Panc1 (cell line): ENCODE results near the gene ACCS. TPM values are rescaled to one million over a fixed set of nuclear protein-coding genes. Genes with fewer than 3 reads are reported as not detected.

Source experiments
- ATAC-seq: fragments of 200-7000 bp; cut with Tn5 transposase; 2 replicates; pipeline ENCODE4 v1.9.1; 2020; ENCODE audit warnings: mild to moderate bottlenecking, moderate library complexity
- BruUV-seq: library from RNA; stranded (reverse); fragments of 400-500 nt; replicated peaks from 2 replicates; lab custom pipeline; 2021; lab: Mats Ljungman, UMichigan
- CTCF ChIA-PET: fragments of 300-600 bp; sonication (Branson Sonifier 250); formaldehyde crosslinking; loops from one replicate; lab custom pipeline; 2022; ENCODE audit warnings: antibody characterized with exemption; lab: Charles Lee
- POLR2A ChIA-PET: fragments of 300-600 bp; sonication (Branson Sonifier 250); formaldehyde crosslinking; loops from one replicate; lab custom pipeline; 2022; ENCODE audit warnings: antibody characterized with exemption; lab: Charles Lee
- DNase-seq: peaks from one replicate; pipeline ENCODE4 v3.0.0-alpha.2; 2010; ENCODE audit warnings: low read depth, low spot score
- H3K27ac ChIP-seq: 2 replicates; pipeline ENCODE4 v1.5.1; 2011; ENCODE audit warnings: mild to moderate bottlenecking, low read length, inconsistent platforms
- H3K27me3 ChIP-seq: fragments of 200-500 bp; sonication (Bioruptor generic); 2 replicates; pipeline ENCODE4 v1.6.0; 2014; ENCODE audit warnings: low read length, inconsistent platforms; ENCODE audit not compliant: control insufficient read depth, insufficient read depth
- H3K36me3 ChIP-seq: fragments of 200-500 bp; sonication (Bioruptor generic); 2 replicates; pipeline ENCODE4 v1.5.1; 2014; ENCODE audit warnings: inconsistent platforms, mild to moderate bottlenecking, low read length, moderate library complexity; ENCODE audit not compliant: control insufficient read depth, insufficient read depth
- H3K4me1 ChIP-seq: 2 replicates; pipeline ENCODE4 v1.5.1; 2011; ENCODE audit warnings: inconsistent platforms, mild to moderate bottlenecking, low read length, moderate library complexity; ENCODE audit not compliant: control insufficient read depth, insufficient read depth
- H3K4me3 ChIP-seq, 2 experiments: 2 replicates each; pipeline ENCODE4 v1.5.1; 2011 to 2012; ENCODE audit warnings: low read depth in 2 of 2, low read length in 2 of 2, mild to moderate bottlenecking in 2 of 2, inconsistent platforms in 1 of 2, moderate library complexity in 1 of 2
- H3K9me3 ChIP-seq: fragments of 200-500 bp; sonication (Bioruptor generic); 2 replicates; pipeline ENCODE4 v1.5.1; 2014; ENCODE audit warnings: low read depth, mild to moderate bottlenecking, inconsistent platforms, low read length, moderate library complexity; ENCODE audit not compliant: control insufficient read depth, insufficient read depth
- POLR2AphosphoS5 ChIP-seq: IDR thresholded peaks from 2 replicates; pipeline ENCODE4 v1.6.1; 2012; ENCODE audit warnings: mild to moderate bottlenecking, low read depth, low read length, moderate library complexity
- SIN3A ChIP-seq: IDR thresholded peaks from 2 replicates; pipeline ENCODE4 v1.6.1; 2012; ENCODE audit warnings: low read depth, mild to moderate bottlenecking, low read length, moderate library complexity, borderline replicate concordance; ENCODE audit not compliant: insufficient read depth
- TCF7L2 ChIP-seq: IDR thresholded peaks from 2 replicates; pipeline ENCODE4 v1.6.1; 2011; ENCODE audit warnings: mild to moderate bottlenecking, low read depth, low read length, inconsistent platforms
- in situ Hi-C: cut with HindIII; loops from 2 replicates; pipeline ENCODE4 v1.10.0; 2016; ENCODE audit warnings: low sequenced_read_pairs, low pct_unique_long_range_greater_than_20kb
- intact Hi-C: fragments of 100-400 bp; cut with micrococcal nuclease; formaldehyde crosslinking; loops from one replicate; pipeline ENCODE4 v1.10.0; 2022; ENCODE audit not compliant: unreplicated experiment
- total RNA-seq: library from RNA; stranded (reverse); gene quantifications from one replicate; pipeline ENCODE4 v1.2.1, GENCODE V29; 2021; ENCODE audit not compliant: unreplicated experiment
- TF ChIP-seq, protein P1 (sequence below), 2 experiments: IDR thresholded peaks; 2 replicates each; pipeline ENCODE4 v1.6.1; 2011 to 2012; ENCODE audit warnings: low read depth in 2 of 2, control low read depth in 1 of 2, low read length in 1 of 2, mild to moderate bottlenecking in 1 of 2, moderate library complexity in 1 of 2; ENCODE audit not compliant: insufficient read depth in 1 of 2
- TF ChIP-seq, protein P2 (sequence below): fragments of 450-650 bp; IDR thresholded peaks from 2 replicates; pipeline ENCODE4 v1.5.1; 2017; ENCODE audit warnings: mild to moderate bottlenecking

The ACCS gene
- total RNA-seq, 1 experiment from 2014 or later = 38.0 TPM

DNA sequence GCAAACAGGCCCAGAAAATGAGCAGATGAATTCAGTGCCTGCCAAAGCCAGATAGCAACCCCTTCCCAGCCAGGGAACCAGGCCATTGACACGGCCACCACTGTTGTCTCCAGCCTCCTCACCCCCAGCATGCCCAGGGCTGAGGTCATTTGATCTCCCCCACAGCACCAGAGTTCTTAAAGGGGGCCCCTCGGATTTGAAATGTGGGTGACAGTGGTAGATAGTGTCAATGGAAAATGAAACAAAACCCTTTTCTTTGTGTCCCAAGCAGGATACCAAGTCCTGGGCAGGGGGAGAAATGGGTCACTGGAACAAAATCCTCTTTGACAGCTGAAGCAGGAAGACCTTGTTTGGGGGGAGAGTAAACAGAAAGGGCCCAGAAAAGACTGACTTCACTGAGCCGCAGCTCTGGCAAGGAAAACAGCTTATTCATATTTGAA is 32.6 kb upstream of the ACCS start:
- TF ChIP-seq, protein P1, sequence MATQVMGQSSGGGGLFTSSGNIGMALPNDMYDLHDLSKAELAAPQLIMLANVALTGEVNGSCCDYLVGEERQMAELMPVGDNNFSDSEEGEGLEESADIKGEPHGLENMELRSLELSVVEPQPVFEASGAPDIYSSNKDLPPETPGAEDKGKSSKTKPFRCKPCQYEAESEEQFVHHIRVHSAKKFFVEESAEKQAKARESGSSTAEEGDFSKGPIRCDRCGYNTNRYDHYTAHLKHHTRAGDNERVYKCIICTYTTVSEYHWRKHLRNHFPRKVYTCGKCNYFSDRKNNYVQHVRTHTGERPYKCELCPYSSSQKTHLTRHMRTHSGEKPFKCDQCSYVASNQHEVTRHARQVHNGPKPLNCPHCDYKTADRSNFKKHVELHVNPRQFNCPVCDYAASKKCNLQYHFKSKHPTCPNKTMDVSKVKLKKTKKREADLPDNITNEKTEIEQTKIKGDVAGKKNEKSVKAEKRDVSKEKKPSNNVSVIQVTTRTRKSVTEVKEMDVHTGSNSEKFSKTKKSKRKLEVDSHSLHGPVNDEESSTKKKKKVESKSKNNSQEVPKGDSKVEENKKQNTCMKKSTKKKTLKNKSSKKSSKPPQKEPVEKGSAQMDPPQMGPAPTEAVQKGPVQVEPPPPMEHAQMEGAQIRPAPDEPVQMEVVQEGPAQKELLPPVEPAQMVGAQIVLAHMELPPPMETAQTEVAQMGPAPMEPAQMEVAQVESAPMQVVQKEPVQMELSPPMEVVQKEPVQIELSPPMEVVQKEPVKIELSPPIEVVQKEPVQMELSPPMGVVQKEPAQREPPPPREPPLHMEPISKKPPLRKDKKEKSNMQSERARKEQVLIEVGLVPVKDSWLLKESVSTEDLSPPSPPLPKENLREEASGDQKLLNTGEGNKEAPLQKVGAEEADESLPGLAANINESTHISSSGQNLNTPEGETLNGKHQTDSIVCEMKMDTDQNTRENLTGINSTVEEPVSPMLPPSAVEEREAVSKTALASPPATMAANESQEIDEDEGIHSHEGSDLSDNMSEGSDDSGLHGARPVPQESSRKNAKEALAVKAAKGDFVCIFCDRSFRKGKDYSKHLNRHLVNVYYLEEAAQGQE (IDR thresholded peaks at IDR 0.05; ENCODE audit: insufficient read depth in 1 of 2, low read depth in 2 of 2, low read length in 1 of 2) = no peak
- TF ChIP-seq SIN3A (no peak), POLR2AphosphoS5 (no peak), TCF7L2 (no peak)
- TF ChIP-seq, protein P2, sequence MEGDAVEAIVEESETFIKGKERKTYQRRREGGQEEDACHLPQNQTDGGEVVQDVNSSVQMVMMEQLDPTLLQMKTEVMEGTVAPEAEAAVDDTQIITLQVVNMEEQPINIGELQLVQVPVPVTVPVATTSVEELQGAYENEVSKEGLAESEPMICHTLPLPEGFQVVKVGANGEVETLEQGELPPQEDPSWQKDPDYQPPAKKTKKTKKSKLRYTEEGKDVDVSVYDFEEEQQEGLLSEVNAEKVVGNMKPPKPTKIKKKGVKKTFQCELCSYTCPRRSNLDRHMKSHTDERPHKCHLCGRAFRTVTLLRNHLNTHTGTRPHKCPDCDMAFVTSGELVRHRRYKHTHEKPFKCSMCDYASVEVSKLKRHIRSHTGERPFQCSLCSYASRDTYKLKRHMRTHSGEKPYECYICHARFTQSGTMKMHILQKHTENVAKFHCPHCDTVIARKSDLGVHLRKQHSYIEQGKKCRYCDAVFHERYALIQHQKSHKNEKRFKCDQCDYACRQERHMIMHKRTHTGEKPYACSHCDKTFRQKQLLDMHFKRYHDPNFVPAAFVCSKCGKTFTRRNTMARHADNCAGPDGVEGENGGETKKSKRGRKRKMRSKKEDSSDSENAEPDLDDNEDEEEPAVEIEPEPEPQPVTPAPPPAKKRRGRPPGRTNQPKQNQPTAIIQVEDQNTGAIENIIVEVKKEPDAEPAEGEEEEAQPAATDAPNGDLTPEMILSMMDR = no peak
- no peak for DNase-seq
- H3K4me3 ChIP-seq = no peak overlapping the region
- no peaks in the 10 kb centered on the region for H3K36me3 ChIP-seq
- ATAC-seq = no peak
- intact Hi-C loops (loop anchor here (10.0 kb wide), 1 partner anchor 89 kb away; the partner anchor contains the start of gene C11orf96), in situ Hi-C loops (no loop called here)
- no peaks in the 10 kb centered on the region for H3K4me1 ChIP-seq
- BruUV-seq = no TSS peak
- CTCF ChIA-PET = no interaction called here
- POLR2A ChIA-PET = no interaction called here
- no peak overlapping the region for H3K27ac ChIP-seq
- H3K27me3 ChIP-seq = no peaks in the 10 kb centered on the region
- H3K9me3 ChIP-seq = no peaks in the 10 kb centered on the region

DNA sequence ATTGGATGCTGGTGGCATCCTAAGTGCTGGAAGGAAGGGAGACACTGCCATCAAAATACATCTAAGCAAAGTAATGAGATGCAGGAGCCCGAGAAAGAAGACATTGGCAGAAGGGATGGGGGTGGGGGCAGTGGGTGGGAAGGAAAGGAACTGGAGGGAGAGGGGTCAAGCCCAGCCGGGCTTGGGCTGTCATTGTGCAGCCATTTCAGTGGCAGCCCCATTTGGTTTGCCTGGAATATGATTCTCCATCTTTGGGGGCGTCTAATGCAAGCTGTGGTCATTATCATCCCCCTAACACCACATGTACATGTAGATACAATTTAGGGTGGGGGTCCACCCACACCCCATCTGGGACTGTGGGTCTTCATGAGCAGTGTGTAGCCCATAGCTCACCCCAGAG is 32.2 kb upstream of the ACCS start:
- no peak overlapping the region for H3K27ac ChIP-seq
- H3K36me3 ChIP-seq = no peaks in the 10 kb centered on the region
- intact Hi-C loops = loop anchor here (10.0 kb wide), 1 partner anchor 89 kb away; the partner anchor contains the start of gene C11orf96
- H3K27me3 ChIP-seq = no peaks in the 10 kb centered on the region
- H3K9me3 ChIP-seq = no peaks in the 10 kb centered on the region
- in situ Hi-C loops = no loop called here
- H3K4me3 ChIP-seq = no peak overlapping the region
- POLR2A ChIA-PET = no interaction called here
- no peaks in the 10 kb centered on the region for H3K4me1 ChIP-seq
- no peak for DNase-seq
- no peak for TF ChIP-seq TCF7L2
- TF ChIP-seq, protein P1 (IDR thresholded peaks at IDR 0.05; ENCODE audit: insufficient read depth in 1 of 2, low read depth in 2 of 2, low read length in 1 of 2) = no peak
- TF ChIP-seq SIN3A = no peak
- TF ChIP-seq POLR2AphosphoS5 = no peak
- TF ChIP-seq, protein P2 = no peak
- CTCF ChIA-PET = no interaction called here
- no peak for ATAC-seq
- no TSS peak for BruUV-seq
